Astrocyte of the spinal cord (primary cell): ENCODE results near the gene MELTF.

Experiments
- DNase-seq: peaks from one replicate; pipeline ENCODE4 v3.0.0; 2011; ENCODE audit warnings: low read depth, low spot score
- H3K4me3 ChIP-seq: 2 replicates; pipeline ENCODE4 v1.5.1; 2011; ENCODE audit warnings: low read depth, mild to moderate bottlenecking, low read length, moderate library complexity
- CTCF ChIP-seq: IDR thresholded peaks from 2 replicates; pipeline ENCODE4 v1.5.1; 2012; ENCODE audit warnings: low read depth, mild to moderate bottlenecking, low read length, inconsistent platforms
- in situ Hi-C: cut with HindIII; loops from 2 replicates; pipeline ENCODE4 v1.10.0; 2017; ENCODE audit warnings: low sequenced_read_pairs

MELTF gene

GRCh38 chr3:196963631-196963953, 66.0 kb downstream of the MELTF start:
- DNase-seq, result no peak
- no peak overlapping the region for H3K4me3 ChIP-seq
- no peak for TF ChIP-seq CTCF
- in situ Hi-C loops, result no loop called here

GRCh38 chr3:196962930-196963630, 66.5 kb downstream of the MELTF start:
- in situ Hi-C loops, result no loop called here
- no peak for TF ChIP-seq CTCF

GRCh38 chr3:196962108-196962929, 67.3 kb downstream of the MELTF start:
- no peak overlapping the region for H3K4me3 ChIP-seq
- TF ChIP-seq CTCF, result no peak
- in situ Hi-C loops, result no loop called here
- no peak for DNase-seq

More at GRCh38 chr3:196962930-196963630, 66.5 kb downstream of the MELTF start:
- H3K4me3 ChIP-seq, result no peak overlapping the region
- DNase-seq, result no peak

GRCh38 chr3:196954832-196955231, 74.8 kb downstream of the MELTF start:
- H3K4me3 ChIP-seq, result no peak overlapping the region
- TF ChIP-seq CTCF, result no peak
- no peak for DNase-seq
- in situ Hi-C loops, result no loop called here
